ENCODE results near the gene NSG1. TPM values are rescaled to one million over a fixed set of nuclear protein-coding genes. Genes with fewer than 3 reads are reported as not detected.

NSG1 gene
- total and polyA plus RNA-seq, 7 donors, result 1.4 to 9.6 (median 3.8) TPM

DNA sequence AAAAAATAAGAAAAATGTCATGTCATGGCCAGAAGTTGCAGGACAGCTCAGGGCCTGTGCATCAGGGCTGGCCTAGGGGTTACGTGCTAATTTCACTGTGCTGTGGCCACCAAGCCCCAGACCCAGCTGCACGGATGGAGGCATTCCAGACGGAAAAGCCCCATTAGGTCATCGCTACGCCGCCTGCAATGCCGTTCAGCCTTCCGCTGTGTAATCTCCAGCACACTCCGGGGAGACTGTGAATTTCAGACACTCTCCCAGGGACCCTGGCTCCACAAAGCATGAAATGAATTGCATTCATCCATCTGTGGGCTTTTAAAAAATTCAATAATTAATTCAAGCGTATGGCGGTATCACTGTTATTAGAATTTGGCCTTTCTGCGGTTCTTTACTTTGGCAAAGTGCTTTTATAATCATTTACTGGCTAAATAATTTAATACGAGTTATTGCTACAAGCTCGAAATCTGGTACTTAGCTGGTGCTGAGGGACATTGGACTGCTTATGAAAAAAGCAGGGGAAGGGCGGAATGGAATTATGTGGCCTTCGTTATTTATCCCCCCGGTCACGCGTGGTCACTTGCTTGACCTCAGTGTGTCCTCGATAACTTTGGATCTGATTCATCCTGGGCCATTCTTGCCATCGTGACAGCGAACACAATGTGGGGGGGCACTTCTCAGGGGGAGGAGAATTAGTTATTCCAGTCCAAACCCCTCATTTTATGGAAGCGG lies 9.0 kb upstream of the NSG1 start:
- Histone ChIP-seq H3K27me3 (peaks cover 0 to 25% (median 0%) of the 10 kb centered on the region in 3 donors), H3K4me3 (no peak overlapping the region), H3K9me3 (peaks cover 0 to 8% (median 0%) of the 10 kb centered on the region in 4 donors), H3K36me3 (no peaks in the 10 kb centered on the region), H3K4me1 (no peaks in the 10 kb centered on the region), H3K27ac (no peak overlapping the region)
- WGBS, 2 donors, result 82 to 84% methylated on average over 23 of the region's 23 CpGs
- TF ChIP-seq, protein P1, sequence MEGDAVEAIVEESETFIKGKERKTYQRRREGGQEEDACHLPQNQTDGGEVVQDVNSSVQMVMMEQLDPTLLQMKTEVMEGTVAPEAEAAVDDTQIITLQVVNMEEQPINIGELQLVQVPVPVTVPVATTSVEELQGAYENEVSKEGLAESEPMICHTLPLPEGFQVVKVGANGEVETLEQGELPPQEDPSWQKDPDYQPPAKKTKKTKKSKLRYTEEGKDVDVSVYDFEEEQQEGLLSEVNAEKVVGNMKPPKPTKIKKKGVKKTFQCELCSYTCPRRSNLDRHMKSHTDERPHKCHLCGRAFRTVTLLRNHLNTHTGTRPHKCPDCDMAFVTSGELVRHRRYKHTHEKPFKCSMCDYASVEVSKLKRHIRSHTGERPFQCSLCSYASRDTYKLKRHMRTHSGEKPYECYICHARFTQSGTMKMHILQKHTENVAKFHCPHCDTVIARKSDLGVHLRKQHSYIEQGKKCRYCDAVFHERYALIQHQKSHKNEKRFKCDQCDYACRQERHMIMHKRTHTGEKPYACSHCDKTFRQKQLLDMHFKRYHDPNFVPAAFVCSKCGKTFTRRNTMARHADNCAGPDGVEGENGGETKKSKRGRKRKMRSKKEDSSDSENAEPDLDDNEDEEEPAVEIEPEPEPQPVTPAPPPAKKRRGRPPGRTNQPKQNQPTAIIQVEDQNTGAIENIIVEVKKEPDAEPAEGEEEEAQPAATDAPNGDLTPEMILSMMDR (IDR thresholded peaks at IDR 0.05), result no peak
- TF ChIP-seq EP300 (IDR thresholded peaks at IDR 0.05) (no peak), POLR2AphosphoS5 (IDR thresholded peaks at IDR 0.05) (no peak), POLR2A (IDR thresholded peaks at IDR 0.05) (no peak)
- intact Hi-C loops (cut with DNase I), result no loop called here
- DNase-seq, result peak; percentile 37

DNA sequence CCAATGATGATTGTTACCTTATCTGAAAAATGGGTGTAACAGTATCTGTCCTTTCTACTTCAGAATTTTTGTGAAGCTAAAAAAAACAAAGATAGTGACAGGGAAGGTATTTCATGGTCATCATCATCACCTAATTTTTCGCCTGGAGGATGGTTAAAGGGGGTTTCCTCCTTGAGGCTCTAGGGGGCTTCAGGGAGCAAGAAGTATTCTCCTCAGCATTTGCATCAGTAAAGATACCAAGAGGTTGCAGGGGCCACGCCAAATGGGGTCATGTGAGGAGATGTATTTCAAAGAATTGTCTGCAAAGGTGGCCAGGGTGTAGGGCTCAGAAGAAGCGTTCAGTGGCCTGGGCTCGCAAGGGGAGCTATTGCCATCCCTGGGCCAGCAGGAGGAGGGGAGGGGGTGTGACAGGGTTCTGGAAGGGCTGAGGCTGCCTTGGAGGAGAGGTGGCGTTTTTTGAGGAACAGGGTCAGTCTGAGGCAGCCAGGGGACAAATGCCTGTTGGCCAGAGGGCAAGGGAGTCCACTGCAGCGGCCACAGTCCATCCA lies 7.3 kb upstream of the NSG1 start:
- TF ChIP-seq POLR2AphosphoS5 (IDR thresholded peaks at IDR 0.05) (no peak), POLR2A (IDR thresholded peaks at IDR 0.05) (no peak), EP300 (IDR thresholded peaks at IDR 0.05) (no peak)
- TF ChIP-seq, protein P1 (IDR thresholded peaks at IDR 0.05), result no peak
- H3K4me3 ChIP-seq, result no peak overlapping the region
- no peak overlapping the region for H3K27ac ChIP-seq
- H3K9me3 ChIP-seq, result peaks cover 0 to 4% (median 0%) of the 10 kb centered on the region in 4 donors
- peaks cover 0 to 28% (median 3%) of the 10 kb centered on the region in 3 donors for H3K27me3 ChIP-seq
- WGBS, 2 donors, result 49 to 53% methylated on average over 6 of the region's 6 CpGs
- no peaks in the 10 kb centered on the region for H3K36me3 ChIP-seq
- no peak for DNase-seq
- no peaks in the 10 kb centered on the region for H3K4me1 ChIP-seq
- intact Hi-C loops (cut with DNase I), result no loop called here

DNA sequence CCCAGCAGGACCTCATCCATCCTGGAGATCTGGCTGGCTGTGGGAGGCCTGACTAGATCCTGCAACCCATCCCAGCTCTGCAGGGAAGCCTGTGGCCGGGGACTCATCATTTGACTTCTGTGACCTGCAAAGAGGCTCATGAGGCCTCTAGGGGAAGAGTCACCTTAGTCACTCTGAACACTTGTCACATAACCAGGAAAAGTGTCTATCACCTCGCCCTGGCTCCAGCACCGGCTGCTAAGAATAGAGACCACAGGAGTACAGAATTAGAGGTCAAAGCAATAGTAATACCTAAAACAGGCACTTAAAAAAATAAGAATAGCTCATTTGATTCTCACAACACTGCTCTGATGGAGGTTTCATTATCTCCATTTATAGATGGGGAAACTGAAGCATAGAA lies 3.8 kb upstream of the NSG1 start:
- Histone ChIP-seq H3K27ac (no peak overlapping the region), H3K36me3 (no peaks in the 10 kb centered on the region), H3K9me3 (no peaks in the 10 kb centered on the region), H3K4me1 (peaks cover 0 to 27% (median 23%) of the 10 kb centered on the region in 4 donors), H3K27me3 (peaks cover 26 to 58% (median 35%) of the 10 kb centered on the region in 3 donors), H3K4me3 (no peak overlapping the region)
- WGBS, 2 donors, result 66 to 79% methylated on average over 3 of the region's 3 CpGs
- intact Hi-C loops (cut with DNase I), result no loop called here
- peak; percentile 38 for DNase-seq
- TF ChIP-seq, protein P1 (IDR thresholded peaks at IDR 0.05), result no peak
- TF ChIP-seq EP300 (IDR thresholded peaks at IDR 0.05), result no peak
- no peak for TF ChIP-seq POLR2A (IDR thresholded peaks at IDR 0.05)
- no peak for TF ChIP-seq POLR2AphosphoS5 (IDR thresholded peaks at IDR 0.05)

DNA sequence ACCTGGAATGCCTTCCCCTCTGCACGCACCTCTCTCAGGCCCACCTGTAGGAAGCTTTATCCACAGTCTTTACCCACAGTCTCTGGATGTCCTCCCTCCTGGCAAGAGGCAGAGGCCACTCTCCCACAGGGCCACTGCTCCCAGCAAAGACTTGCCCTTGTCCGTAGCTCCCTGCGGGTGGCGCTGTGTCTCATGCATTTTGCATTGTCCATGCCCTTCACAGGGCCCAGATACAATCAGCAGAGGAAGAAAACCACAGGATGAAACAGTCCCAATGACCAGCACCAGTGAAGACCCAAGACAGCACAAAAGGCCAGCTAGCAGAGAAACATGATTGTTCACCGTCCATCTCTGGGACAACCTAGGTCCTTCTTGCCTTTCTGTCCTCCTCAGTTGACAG lies 2.1 kb upstream of the NSG1 start:
- Histone ChIP-seq H3K4me1 (peaks cover 0 to 29% (median 26%) of the 10 kb centered on the region in 4 donors), H3K36me3 (no peaks in the 10 kb centered on the region), H3K27me3 (peaks cover 26 to 68% (median 50%) of the 10 kb centered on the region in 3 donors), H3K9me3 (no peaks in the 10 kb centered on the region), H3K27ac (no peak overlapping the region), H3K4me3 (no peak overlapping the region)
- TF ChIP-seq POLR2A (IDR thresholded peaks at IDR 0.05), result no peak
- TF ChIP-seq POLR2AphosphoS5 (IDR thresholded peaks at IDR 0.05), result no peak
- TF ChIP-seq EP300 (IDR thresholded peaks at IDR 0.05), result no peak
- TF ChIP-seq, protein P1 (IDR thresholded peaks at IDR 0.05), result no peak
- intact Hi-C loops (cut with DNase I), result no loop called here
- WGBS, 2 donors, result 40 to 41% methylated on average over 5 of the region's 5 CpGs
- DNase-seq, result no peak

Measured in sigmoid colon (tissue), 7 donors.